Skeletal muscle satellite cell (primary cell): ENCODE measurements around the gene PLOD3.

Source experiments
- H3K27me3 ChIP-seq: 2 replicates; pipeline ENCODE4 v1.7.0; 2013; ENCODE audit warnings: low read length; ENCODE audit not compliant: control insufficient read depth, insufficient read depth
- H3K36me3 ChIP-seq: 2 replicates; pipeline ENCODE4 v1.7.0; 2013; ENCODE audit warnings: mild to moderate bottlenecking, control low read depth, low read length; ENCODE audit not compliant: insufficient read depth
- H3K4me1 ChIP-seq: 2 replicates; pipeline ENCODE4 v1.7.0; 2013; ENCODE audit warnings: low read length; ENCODE audit not compliant: control insufficient read depth, insufficient read depth
- H3K4me2 ChIP-seq: 2 replicates; pipeline ENCODE4 v1.7.0; 2013; ENCODE audit warnings: mild to moderate bottlenecking, low read length
- H3K4me3 ChIP-seq: 2 replicates; pipeline ENCODE4 v1.7.0; 2013; ENCODE audit warnings: low read length
- H3K9ac ChIP-seq: 2 replicates; pipeline ENCODE4 v1.7.0; 2013; ENCODE audit warnings: mild to moderate bottlenecking, low read depth, low read length, moderate library complexity
- H3K9me3 ChIP-seq: replicated peaks from 2 replicates; pipeline ENCODE4 v1.7.0; 2013; ENCODE audit warnings: mild to moderate bottlenecking, control low read depth, low read length

The PLOD3 gene

GRCh38 chr7:101165958-101166647 lies 51.3 kb downstream of the PLOD3 start:
- Histone ChIP-seq H3K4me1 (peaks cover 70% of the 10 kb centered on the region), H3K4me3 (peak overlapping the region; percentile 60), H3K9me3 (no peaks in the 10 kb centered on the region), H3K27me3 (peaks cover 51% of the 10 kb centered on the region), H3K36me3 (peaks cover 8% of the 10 kb centered on the region), H3K4me2 (peak overlapping the region; percentile 75), H3K9ac (no peak overlapping the region)

GRCh38 chr7:101165075-101165957 lies 52.1 kb downstream of the PLOD3 start, which contains the start of gene VGF:
Gene VGF (minus strand): TSS chr7:101165569. CDS start chr7:101164843, 726 bp downstream.
- Histone ChIP-seq H3K4me2 (peak within 1 kb of the TSS; percentile 89), H3K27me3 (peaks cover 43% of the 10 kb centered on the region), H3K9me3 (no peaks in the 10 kb centered on the region), H3K36me3 (peaks cover 11% of the 10 kb centered on the region), H3K4me1 (peaks cover 68% of the 10 kb centered on the region), H3K4me3 (peak within 1 kb of the TSS; percentile 60), H3K9ac (no peak within 1 kb of the TSS)

GRCh38 chr7:101164071-101164840 lies 53.1 kb downstream of the PLOD3 start:
- Histone ChIP-seq H3K4me3 (peak overlapping the region; percentile 59), H3K27me3 (peaks cover 37% of the 10 kb centered on the region), H3K9me3 (no peaks in the 10 kb centered on the region), H3K9ac (no peak overlapping the region), H3K4me1 (peaks cover 69% of the 10 kb centered on the region), H3K36me3 (peaks cover 18% of the 10 kb centered on the region), H3K4me2 (peak overlapping the region; percentile 89)

GRCh38 chr7:101163279-101164070 lies 53.9 kb downstream of the PLOD3 start:
- H3K4me2 ChIP-seq = peak overlapping the region; percentile 89
- no peaks in the 10 kb centered on the region for H3K9me3 ChIP-seq
- peaks cover 35% of the 10 kb centered on the region for H3K27me3 ChIP-seq
- H3K4me3 ChIP-seq = peak overlapping the region; percentile 59
- no peak overlapping the region for H3K9ac ChIP-seq
- H3K36me3 ChIP-seq = peaks cover 26% of the 10 kb centered on the region
- peaks cover 65% of the 10 kb centered on the region for H3K4me1 ChIP-seq

- H3K4me2 ChIP-seq = peak overlapping the region; percentile 75
- no peak overlapping the region for H3K9ac ChIP-seq
- peaks cover 60% of the 10 kb centered on the region for H3K4me1 ChIP-seq
- H3K36me3 ChIP-seq = peaks cover 34% of the 10 kb centered on the region
- peaks cover 29% of the 10 kb centered on the region for H3K27me3 ChIP-seq
- H3K4me3 ChIP-seq = peak overlapping the region; percentile 56
- H3K9me3 ChIP-seq = no peaks in the 10 kb centered on the region
These were observed 54.7 kb downstream of the PLOD3 start for GRCh38 chr7:101162551-101163278.

- no peak overlapping the region for H3K9ac ChIP-seq
- no peak overlapping the region for H3K4me3 ChIP-seq
- H3K9me3 ChIP-seq = no peaks in the 10 kb centered on the region
- H3K36me3 ChIP-seq = peaks cover 42% of the 10 kb centered on the region
- H3K4me2 ChIP-seq = no peak overlapping the region
- H3K4me1 ChIP-seq = peaks cover 55% of the 10 kb centered on the region
- peaks cover 20% of the 10 kb centered on the region for H3K27me3 ChIP-seq
These were observed 55.5 kb downstream of the PLOD3 start for GRCh38 chr7:101161692-101162471.

GRCh38 chr7:101160910-101161309 lies 56.5 kb downstream of the PLOD3 start:
- H3K4me2 ChIP-seq = no peak overlapping the region
- peaks cover 49% of the 10 kb centered on the region for H3K4me1 ChIP-seq
- H3K36me3 ChIP-seq = peaks cover 49% of the 10 kb centered on the region
- H3K4me3 ChIP-seq = no peak overlapping the region
- H3K27me3 ChIP-seq = peaks cover 16% of the 10 kb centered on the region
- no peaks in the 10 kb centered on the region for H3K9me3 ChIP-seq
- H3K9ac ChIP-seq = no peak overlapping the region

GRCh38 chr7:101159696-101160674 lies 57.4 kb downstream of the PLOD3 start:
- Histone ChIP-seq H3K4me1 (peaks cover 46% of the 10 kb centered on the region), H3K4me3 (no peak overlapping the region)

More at GRCh38 chr7:101159696-101160674, 57.4 kb downstream of the PLOD3 start:
- H3K9ac ChIP-seq = peak overlapping the region; percentile 31
- H3K27me3 ChIP-seq = peaks cover 9% of the 10 kb centered on the region
- H3K9me3 ChIP-seq = no peaks in the 10 kb centered on the region
- H3K36me3 ChIP-seq = peaks cover 49% of the 10 kb centered on the region
- H3K4me2 ChIP-seq = no peak overlapping the region
